DOHH2 (cell line): Measurements from ENCODE around the gene RAPGEF1.

Experiments
- H3F3A ChIP-seq: fragments of 200-600 bp; sonication (generic), shearing (Covaris generic); 2 replicates; pipeline ENCODE4 v1.6.0; 2016; ENCODE audit warnings: antibody characterized with exemption, mild to moderate bottlenecking; ENCODE audit not compliant: control insufficient read depth, insufficient read depth
- H3K27ac ChIP-seq: fragments of 200-600 bp; sonication (generic); 2 replicates; pipeline ENCODE4 v1.5.1; 2014; ENCODE audit warnings: low read depth, mild to moderate bottlenecking, low read length, moderate library complexity
- H3K27me3 ChIP-seq: fragments of 200-600 bp; sonication (generic); 2 replicates; pipeline ENCODE4 v1.6.1; 2014; ENCODE audit warnings: mild to moderate bottlenecking, low read length, mixed read lengths; ENCODE audit not compliant: control insufficient read depth
- H3K36me3 ChIP-seq: fragments of 200-600 bp; sonication (generic); 2 replicates; pipeline ENCODE4 v1.6.1; 2014; ENCODE audit warnings: mild to moderate bottlenecking, low read length, moderate library complexity, mixed read lengths; ENCODE audit not compliant: control insufficient read depth
- H3K4me1 ChIP-seq: fragments of 200-600 bp; sonication (generic); 2 replicates; pipeline ENCODE4 v1.6.1; 2014; ENCODE audit warnings: mild to moderate bottlenecking, low read length, mixed read lengths; ENCODE audit not compliant: control insufficient read depth
- H3K4me2 ChIP-seq: fragments of 200-600 bp; sonication (generic); 2 replicates; pipeline ENCODE4 v1.6.0; 2014; ENCODE audit warnings: mild to moderate bottlenecking, low read length, moderate library complexity
- H3K4me3 ChIP-seq: fragments of 200-600 bp; sonication (generic); 2 replicates; pipeline ENCODE4 v1.5.1; 2014; ENCODE audit warnings: mild to moderate bottlenecking, low read length, mixed read lengths
- H3K79me2 ChIP-seq: fragments of 200-600 bp; sonication (generic); 2 replicates; pipeline ENCODE4 v1.6.1; 2014; ENCODE audit warnings: mild to moderate bottlenecking, low read length, mixed read lengths; ENCODE audit not compliant: control insufficient read depth
- H3K9me2 ChIP-seq: fragments of 200-600 bp; sonication (generic); replicated peaks from 2 replicates; pipeline ENCODE4 v1.6.1; 2014; ENCODE audit warnings: mild to moderate bottlenecking, low read length, mixed read lengths; ENCODE audit not compliant: control insufficient read depth
- H3K9me3 ChIP-seq: fragments of 200-600 bp; sonication (generic); 2 replicates; pipeline ENCODE4 v1.6.1; 2014; ENCODE audit warnings: antibody characterized with exemption, low read length, mixed read lengths; ENCODE audit not compliant: control insufficient read depth, insufficient read depth
- H4K20me1 ChIP-seq: fragments of 200-600 bp; sonication (generic); 2 replicates; pipeline ENCODE4 v1.6.0; 2014; ENCODE audit warnings: low read depth, mild to moderate bottlenecking, antibody characterized with exemption, low read length, moderate library complexity; ENCODE audit not compliant: control insufficient read depth, insufficient read depth
- CTCF ChIP-seq: fragments of 200-600 bp; sonication (generic); IDR thresholded peaks from one replicate; pipeline ENCODE4 v1.5.1; 2014; ENCODE audit warnings: antibody characterized with exemption, mild to moderate bottlenecking, low read depth, low read length; ENCODE audit not compliant: poor library complexity, severe bottlenecking
- EZH2phosphoT487 ChIP-seq: fragments of 200-600 bp; sonication (generic); IDR thresholded peaks from 2 replicates; pipeline ENCODE4 v1.6.1; 2017; ENCODE audit warnings: borderline replicate concordance, mild to moderate bottlenecking, antibody characterized with exemption, low read length, moderate library complexity, mixed read lengths

RAPGEF1 gene

DNA sequence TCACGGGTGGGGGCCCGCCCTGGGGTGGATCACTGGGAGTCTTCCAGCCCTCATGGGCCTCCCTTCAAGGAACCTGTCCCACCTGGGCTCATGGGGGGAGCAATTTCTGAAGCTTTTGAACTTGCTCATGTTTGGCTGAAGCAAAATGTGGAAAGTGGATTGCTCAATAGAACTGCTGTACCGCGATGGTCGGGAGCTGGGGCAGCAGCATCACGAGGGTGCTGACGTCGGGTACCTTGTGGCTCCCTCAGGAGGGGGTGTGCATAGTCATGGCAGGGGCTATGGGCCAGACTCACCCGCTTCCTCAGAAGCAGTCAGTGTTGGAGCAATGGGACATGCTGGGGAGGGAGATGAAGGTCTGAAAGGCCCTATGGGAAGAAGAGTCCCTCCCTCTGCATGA is 136.7 kb downstream of the RAPGEF1 start:
- Histone ChIP-seq H3K4me2 (no peak overlapping the region), H3K4me1 (no peaks in the 10 kb centered on the region), H3K79me2 (no peaks in the 10 kb centered on the region), H3K9me3 (no peaks in the 10 kb centered on the region), H3K9me2 (no peaks in the 10 kb centered on the region), H4K20me1 (no peaks in the 10 kb centered on the region), H3F3A (no peaks in the 10 kb centered on the region), H3K27ac (no peak overlapping the region), H3K27me3 (no peaks in the 10 kb centered on the region), H3K4me3 (no peak overlapping the region), H3K36me3 (peaks cover 40% of the 10 kb centered on the region)
- TF ChIP-seq EZH2phosphoT487 = no peak
- TF ChIP-seq CTCF = no peak

DNA sequence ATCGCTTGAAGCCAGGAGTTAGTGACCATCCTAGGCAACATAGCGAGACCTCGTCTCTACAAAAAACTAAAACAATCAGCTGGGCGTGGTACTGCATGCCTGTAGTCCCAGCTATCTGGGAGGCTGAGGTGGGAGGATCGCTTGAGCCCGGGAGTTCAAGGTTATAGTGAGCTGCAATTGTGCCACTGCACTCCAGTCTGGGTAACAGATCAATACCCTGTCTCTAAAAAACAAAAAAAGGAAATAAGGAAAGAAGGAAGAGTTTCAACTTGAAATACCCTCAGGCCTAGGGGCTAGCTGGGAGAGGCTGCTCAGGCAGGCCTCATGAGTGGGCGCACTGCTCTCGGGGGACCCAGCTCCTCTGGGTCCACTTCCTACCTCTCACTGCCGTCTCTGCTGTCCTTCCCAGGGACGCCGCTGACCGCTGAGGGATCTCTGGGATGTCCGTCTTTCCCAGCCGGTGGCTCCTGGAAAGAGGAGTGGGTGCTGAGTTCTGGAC is 138.1 kb downstream of the RAPGEF1 start:
- Histone ChIP-seq H3K4me3 (no peak overlapping the region), H3K9me2 (no peaks in the 10 kb centered on the region), H3K4me2 (no peak overlapping the region), H3K79me2 (no peaks in the 10 kb centered on the region), H3F3A (no peaks in the 10 kb centered on the region), H3K4me1 (no peaks in the 10 kb centered on the region), H3K9me3 (no peaks in the 10 kb centered on the region), H3K36me3 (peaks cover 53% of the 10 kb centered on the region), H3K27me3 (no peaks in the 10 kb centered on the region), H4K20me1 (no peaks in the 10 kb centered on the region), H3K27ac (no peak overlapping the region)
- TF ChIP-seq EZH2phosphoT487 (no peak), CTCF (no peak)

DNA sequence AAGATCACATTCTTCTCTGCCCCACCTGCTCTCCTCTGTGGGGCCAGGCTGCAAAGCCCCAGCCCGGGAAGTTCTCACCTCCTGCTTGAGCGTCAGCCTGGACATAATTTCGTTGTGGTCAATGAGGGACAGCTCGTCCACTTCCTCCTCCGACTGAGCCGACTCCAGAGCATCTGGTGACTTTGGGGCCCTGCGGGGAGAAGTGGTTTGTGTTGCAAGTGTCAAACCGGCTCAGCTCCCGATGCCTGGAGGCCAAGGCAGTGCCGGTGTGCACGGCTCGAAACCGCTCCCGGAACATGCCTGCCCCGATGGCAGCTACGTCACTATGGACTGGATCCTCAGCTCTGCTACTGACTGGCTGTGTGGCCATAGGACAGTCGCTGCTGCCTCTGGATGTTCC is 141.8 kb downstream of the RAPGEF1 start:
- H3K9me3 ChIP-seq = no peaks in the 10 kb centered on the region
- no peak overlapping the region for H3K27ac ChIP-seq
- peaks cover 65% of the 10 kb centered on the region for H3K36me3 ChIP-seq
- H3K9me2 ChIP-seq = no peaks in the 10 kb centered on the region
- H3F3A ChIP-seq = no peaks in the 10 kb centered on the region
- H4K20me1 ChIP-seq = no peaks in the 10 kb centered on the region
- no peaks in the 10 kb centered on the region for H3K27me3 ChIP-seq
- no peak overlapping the region for H3K4me3 ChIP-seq
- no peaks in the 10 kb centered on the region for H3K4me1 ChIP-seq
- H3K4me2 ChIP-seq = no peak overlapping the region
- TF ChIP-seq EZH2phosphoT487 = no peak
- no peaks in the 10 kb centered on the region for H3K79me2 ChIP-seq

GRCh38 chr9:131597246-131597645 is 142.6 kb downstream of the RAPGEF1 start:
- TF ChIP-seq CTCF (no peak), EZH2phosphoT487 (no peak)
- no peaks in the 10 kb centered on the region for H3K9me2 ChIP-seq
- H3K9me3 ChIP-seq = no peaks in the 10 kb centered on the region
- no peaks in the 10 kb centered on the region for H4K20me1 ChIP-seq
- H3F3A ChIP-seq = no peaks in the 10 kb centered on the region
- H3K36me3 ChIP-seq = peaks cover 64% of the 10 kb centered on the region
- H3K79me2 ChIP-seq = no peaks in the 10 kb centered on the region
- no peak overlapping the region for H3K27ac ChIP-seq
- H3K4me2 ChIP-seq = no peak overlapping the region
- no peaks in the 10 kb centered on the region for H3K27me3 ChIP-seq
- no peak overlapping the region for H3K4me3 ChIP-seq
- no peaks in the 10 kb centered on the region for H3K4me1 ChIP-seq
